SJCRH30 (cell line): Measurements from ENCODE around the gene TECPR2. TPM values are rescaled to one million over a fixed set of nuclear protein-coding genes. Genes with fewer than 3 reads are reported as not detected.
"Not testable (repeated sequence)": the region's sequence is repeated elsewhere in the genome, so short reads cannot be mapped to it uniquely, and the experiment has no call there.

Experiments
- DNase-seq, 2 experiments: peaks; one replicate each; pipeline ENCODE4 v3.0.0-alpha.2; 2015 to 2020
- H3K27ac ChIP-seq: fragments of 250-450 bp; sonication (Bioruptor Pico); 2 replicates; pipeline ENCODE4 v1.5.1; 2020; ENCODE audit warnings: mild to moderate bottlenecking, moderate library complexity
- H3K27me3 ChIP-seq: fragments of 250-450 bp; sonication (Bioruptor Pico); 2 replicates; pipeline ENCODE4 v1.5.1; 2020; ENCODE audit warnings: mild to moderate bottlenecking, moderate library complexity
- H3K36me3 ChIP-seq: fragments of 250-450 bp; sonication (Bioruptor Pico); 2 replicates; pipeline ENCODE4 v1.5.1; 2020; ENCODE audit warnings: mild to moderate bottlenecking, moderate library complexity
- H3K4me1 ChIP-seq: fragments of 250-450 bp; sonication (Bioruptor Pico); 2 replicates; pipeline ENCODE4 v1.5.1; 2020; ENCODE audit warnings: mild to moderate bottlenecking, moderate library complexity
- H3K4me3 ChIP-seq: fragments of 250-450 bp; sonication (Bioruptor Pico); 2 replicates; pipeline ENCODE4 v1.5.1; 2020; ENCODE audit warnings: mild to moderate bottlenecking, moderate library complexity
- H3K9me3 ChIP-seq: fragments of 250-450 bp; sonication (Bioruptor Pico); replicated peaks from 2 replicates; pipeline ENCODE4 v1.5.1; 2020; ENCODE audit warnings: mild to moderate bottlenecking, moderate library complexity
- total RNA-seq: library from RNA; depleted of rRNA; stranded (reverse); fragments of >200 nt; shearing (Covaris generic); gene quantifications from 2 replicates; pipeline ENCODE4 v1.2.3, GENCODE V29; 2014; rRNA removed

Gene TECPR2
- total RNA-seq, 1 experiment from 2014 or later = 9.1 TPM

- no peak overlapping the region for H3K4me3 ChIP-seq
- no peaks in the 10 kb centered on the region for H3K9me3 ChIP-seq
- H3K27me3 ChIP-seq = no peaks in the 10 kb centered on the region
- no peak overlapping the region for H3K27ac ChIP-seq
- peaks cover 25% of the 10 kb centered on the region for H3K4me1 ChIP-seq
- DNase-seq = peak; percentile 62 to 72
- no peaks in the 10 kb centered on the region for H3K36me3 ChIP-seq
Observed at GRCh38 chr14:102541771-102542170, 179.0 kb downstream of the TECPR2 start.

GRCh38 chr14:102544046-102544746, 181.5 kb downstream of the TECPR2 start:
- no peaks in the 10 kb centered on the region for H3K36me3 ChIP-seq
- H3K27ac ChIP-seq = no peak overlapping the region
- peaks cover 25% of the 10 kb centered on the region for H3K4me1 ChIP-seq
- no peak overlapping the region for H3K4me3 ChIP-seq
- DNase-seq = peak in 1 of 2 experiments; percentile 34
- H3K9me3 ChIP-seq = no peaks in the 10 kb centered on the region
- H3K27me3 ChIP-seq = no peaks in the 10 kb centered on the region

DNA sequence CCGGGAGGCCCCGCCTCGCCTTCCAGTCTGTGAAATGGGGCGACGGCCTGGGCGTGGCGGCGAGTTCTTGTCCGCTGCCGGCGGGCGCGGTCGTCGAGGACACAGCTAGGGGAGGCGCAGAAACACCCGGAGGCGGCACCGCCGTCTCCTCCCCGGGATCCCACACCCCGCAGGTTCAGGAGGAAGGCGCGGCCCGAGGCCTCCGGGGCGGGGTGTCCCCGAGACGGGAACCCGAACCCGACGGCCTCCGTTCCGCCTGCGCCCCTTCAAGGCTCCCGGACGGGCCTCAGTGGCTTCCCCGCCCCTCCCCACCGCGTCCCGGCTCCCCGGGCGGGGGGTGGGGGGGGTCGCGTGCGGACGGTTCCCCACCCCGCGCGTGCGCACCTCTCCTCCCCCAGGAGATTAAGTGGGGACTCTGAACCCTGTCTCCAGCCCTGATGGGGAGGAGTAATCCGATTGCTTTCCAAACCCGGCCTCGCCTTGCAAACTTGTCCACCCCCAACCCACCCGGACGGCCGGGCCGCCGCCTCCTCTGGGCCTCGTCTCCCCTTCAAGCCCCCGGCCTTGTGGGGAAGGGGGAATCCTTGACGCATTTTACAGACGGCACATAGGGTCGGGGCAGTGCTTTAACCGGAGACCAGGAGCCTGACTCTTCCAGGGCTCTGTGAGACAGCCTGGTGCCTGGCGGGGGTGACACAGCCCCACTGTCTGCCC, 182.2 kb downstream of the TECPR2 start:
- H3K4me1 ChIP-seq = peaks cover 18% of the 10 kb centered on the region
- H3K9me3 ChIP-seq = no peaks in the 10 kb centered on the region
- no peak overlapping the region for H3K27ac ChIP-seq
- H3K27me3 ChIP-seq = no peaks in the 10 kb centered on the region
- no peaks in the 10 kb centered on the region for H3K36me3 ChIP-seq
- H3K4me3 ChIP-seq = no peak overlapping the region
- DNase-seq = no peak

- Histone ChIP-seq H3K27ac (no peak overlapping the region), H3K9me3 (no peaks in the 10 kb centered on the region), H3K4me3 (no peak overlapping the region), H3K4me1 (peaks cover 12% of the 10 kb centered on the region; the same call in 1 of the 2 replicates), H3K36me3 (no peaks in the 10 kb centered on the region), H3K27me3 (no peaks in the 10 kb centered on the region)
- peak; percentile 37 to 66 for DNase-seq
Observed at GRCh38 chr14:102545461-102546265, 182.9 kb downstream of the TECPR2 start.

DNA sequence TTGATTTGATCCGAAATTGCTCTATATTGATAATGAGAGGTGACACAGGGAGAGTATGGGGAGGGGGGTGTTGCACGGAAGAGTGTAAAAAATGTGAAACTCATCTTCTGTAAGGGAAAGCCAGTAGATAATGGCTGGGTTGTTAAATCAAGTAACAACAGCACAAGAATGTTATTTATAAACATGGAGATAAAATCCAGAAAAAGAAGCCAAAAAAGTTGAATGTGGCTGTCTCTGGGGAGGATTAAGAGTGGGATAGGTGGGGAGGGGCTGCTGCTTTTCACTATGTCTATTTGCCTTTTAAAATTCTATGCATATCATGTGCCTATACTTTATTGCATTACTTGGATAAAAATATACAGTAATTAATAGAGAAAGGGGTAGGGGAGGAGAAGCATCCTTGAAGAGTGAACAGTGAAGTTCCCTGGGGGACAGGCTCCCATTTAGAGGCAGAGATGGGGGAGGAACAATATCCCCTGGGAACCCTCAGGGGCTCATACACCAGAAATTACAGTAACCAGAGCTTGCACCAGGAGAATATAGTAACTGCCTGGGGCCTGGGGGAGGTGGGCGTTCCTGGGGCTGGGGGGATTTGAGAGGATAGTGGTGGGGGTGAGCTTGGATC, 186.0 kb downstream of the TECPR2 start:
- DNase-seq = no peak
- Histone ChIP-seq H3K36me3 (no peaks in the 10 kb centered on the region), H3K27ac (no peak overlapping the region)

DNA sequence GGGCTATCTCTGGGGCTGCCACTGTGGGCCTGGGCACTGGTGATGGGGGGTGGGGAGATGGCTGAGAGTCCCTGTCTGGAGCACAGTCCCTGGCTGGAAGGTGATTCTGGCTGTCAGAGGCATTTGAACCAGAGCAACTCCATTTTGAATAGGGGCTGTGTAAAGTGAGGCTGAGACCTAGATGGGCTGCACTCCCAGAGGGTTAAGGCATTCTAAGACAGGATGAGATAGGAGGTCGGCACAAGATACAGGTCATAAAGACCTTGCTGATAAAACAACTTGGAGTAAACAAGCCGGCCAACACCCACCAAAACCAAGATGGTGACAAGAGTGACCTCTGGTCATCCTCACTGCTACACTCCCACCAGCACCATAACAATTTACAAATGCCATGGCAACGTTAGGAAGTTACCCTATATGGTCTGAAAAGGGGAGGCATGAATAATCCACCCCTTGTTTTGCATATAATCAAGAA, 188.2 kb downstream of the TECPR2 start:
- not testable (repeated sequence) for H3K36me3 ChIP-seq, H3K27me3 ChIP-seq, H3K27ac ChIP-seq, H3K4me3 ChIP-seq, DNase-seq, H3K9me3 ChIP-seq
- H3K4me1 ChIP-seq = peaks cover 13% of the 10 kb centered on the region

More for the DNA sequence above, 186.0 kb downstream of the TECPR2 start:
- H3K27me3 ChIP-seq = no peaks in the 10 kb centered on the region
- H3K4me3 ChIP-seq = no peak overlapping the region
- no peaks in the 10 kb centered on the region for H3K9me3 ChIP-seq
- H3K4me1 ChIP-seq = peaks cover 13% of the 10 kb centered on the region

Other genes starting within 250 kb of the TECPR2 start
- gene WDR20, start 223.0 kb upstream of the TECPR2 start, total RNA-seq = 22.0 and 23.2 TPM in 2 replicates
- gene MOK, start 57.8 kb upstream of the TECPR2 start, total RNA-seq = 5.8 and 5.9 TPM in 2 replicates
- 4.0 and 4.2 TPM in 2 replicates for gene ZNF839, start 43.2 kb upstream of the TECPR2 start, total RNA-seq
- gene CINP, start 51 bp upstream of the TECPR2 start, total RNA-seq = 42.7 and 48.4 TPM in 2 replicates
- gene ANKRD9, start 146.8 kb downstream of the TECPR2 start, total RNA-seq = 19.9 and 20.5 TPM in 2 replicates
- gene RCOR1, start 229.7 kb downstream of the TECPR2 start, total RNA-seq = 16.7 and 18.2 TPM in 2 replicates